HepG2 (cell line): ENCODE results near the gene EHD4. TPM values are rescaled to one million over a fixed set of nuclear protein-coding genes. Genes with fewer than 3 reads are reported as not detected.
A peak's percentile ranks its signal among the peaks of the same experiment; 100 is the strongest.

ENCODE experiments used
- CBX5 ChIP-seq: sonication (generic); formaldehyde crosslinking; IDR thresholded peaks from 2 replicates; pipeline ENCODE4 v1.4.0; 2020; ENCODE audit warnings: missing genetic modification reagents, borderline replicate concordance
- CTCF ChIP-seq: sonication (generic); formaldehyde crosslinking; IDR thresholded peaks from 2 replicates; pipeline ENCODE4 v1.5.0; 2020; ENCODE audit warnings: mild to moderate bottlenecking, missing genetic modification reagents, moderate library complexity
- EZH2 ChIP-seq: conservative IDR thresholded peaks from 2 replicates; pipeline ENCODE4 v1.6.1; 2012; ENCODE audit warnings: mild to moderate bottlenecking, low read depth, low read length, moderate library complexity
- GMEB2 ChIP-seq: IDR thresholded peaks from 2 replicates; pipeline ENCODE4 v1.6.1; 2016; ENCODE audit warnings: missing biosample characterization, missing genetic modification reagents, low read depth
- GTF3A ChIP-seq: sonication (generic); formaldehyde crosslinking; conservative IDR thresholded peaks from 2 replicates; pipeline ENCODE4 v1.4.0; 2020; ENCODE audit warnings: mild to moderate bottlenecking, missing genetic modification reagents
- HNF4A ChIP-seq: sonication (generic); formaldehyde crosslinking; IDR thresholded peaks from 2 replicates; pipeline ENCODE4 v1.4.0; 2020; ENCODE audit warnings: missing genetic modification reagents
- HOMEZ ChIP-seq: IDR thresholded peaks from 2 replicates; pipeline ENCODE4 v1.6.1; 2016; ENCODE audit warnings: low read depth
- JUN ChIP-seq: sonication (generic); formaldehyde crosslinking; IDR thresholded peaks from 2 replicates; pipeline ENCODE4 v1.4.0; 2020; ENCODE audit warnings: mild to moderate bottlenecking, missing genetic modification reagents
- KAT8 ChIP-seq: IDR thresholded peaks from 2 replicates; pipeline ENCODE4 v1.6.1; 2016; ENCODE audit warnings: missing genetic modification reagents, missing compliant biosample characterization
- KDM2A ChIP-seq: sonication (generic); formaldehyde crosslinking; IDR thresholded peaks from 2 replicates; pipeline ENCODE4 v1.4.0; 2020; ENCODE audit warnings: low read depth, missing genetic modification reagents, borderline replicate concordance
- MYNN ChIP-seq: sonication (generic); formaldehyde crosslinking; IDR thresholded peaks from 2 replicates; pipeline ENCODE4 v1.4.0; 2020; ENCODE audit warnings: mild to moderate bottlenecking, low read depth, missing genetic modification reagents
- NCOA2 ChIP-seq: sonication (generic); formaldehyde crosslinking; IDR thresholded peaks from 2 replicates; pipeline ENCODE4 v1.8.0; 2022; ENCODE audit warnings: inconsistent platforms
- NFYB ChIP-seq: sonication (generic); formaldehyde crosslinking; IDR thresholded peaks from 2 replicates; pipeline ENCODE4 v1.4.0; 2020; ENCODE audit warnings: missing genetic modification reagents
- PTBP1 ChIP-seq: fragments of 200-400 bp; formaldehyde crosslinking; IDR thresholded peaks from 2 replicates; pipeline ENCODE4 v1.6.1; 2018; ENCODE audit warnings: low read length, low read depth; ENCODE audit not compliant: poor library complexity, severe bottlenecking
- SMARCE1 ChIP-seq: fragments of 450-650 bp; IDR thresholded peaks from 2 replicates; pipeline ENCODE4 v1.6.1; 2017; ENCODE audit warnings: borderline replicate concordance
- SNAI1 ChIP-seq: sonication (generic); formaldehyde crosslinking; IDR thresholded peaks from 2 replicates; pipeline ENCODE4 v1.5.0; 2020; ENCODE audit warnings: mild to moderate bottlenecking, missing genetic modification reagents, borderline replicate concordance
- SRF ChIP-seq: IDR thresholded peaks from 2 replicates; pipeline ENCODE4 v1.6.1; 2011; ENCODE audit warnings: mild to moderate bottlenecking, low read depth, low read length, moderate library complexity
- ZBTB43 ChIP-seq: sonication (generic); formaldehyde crosslinking; conservative IDR thresholded peaks from 2 replicates; pipeline ENCODE4 v1.4.0; 2020; ENCODE audit warnings: missing genetic modification reagents
- ZBTB44 ChIP-seq: sonication (generic); formaldehyde crosslinking; IDR thresholded peaks from 2 replicates; pipeline ENCODE4 v1.4.0; 2020; ENCODE audit warnings: missing genetic modification reagents
- ZMYM3 ChIP-seq: sonication (generic); formaldehyde crosslinking; IDR thresholded peaks from 2 replicates; pipeline ENCODE4 v1.5.1; 2020; ENCODE audit warnings: mild to moderate bottlenecking, missing genetic modification reagents
- ZNF225 ChIP-seq: sonication (generic); formaldehyde crosslinking; IDR thresholded peaks from 2 replicates; pipeline ENCODE4 v1.4.0; 2020; ENCODE audit warnings: mild to moderate bottlenecking, missing genetic modification reagents
- ZNF674 ChIP-seq: sonication (generic); formaldehyde crosslinking; IDR thresholded peaks from 2 replicates; pipeline ENCODE4 v1.5.0; 2020; ENCODE audit warnings: low read depth, mild to moderate bottlenecking, missing genetic modification reagents
- ZNF891 ChIP-seq: sonication (generic); formaldehyde crosslinking; IDR thresholded peaks from 2 replicates; pipeline ENCODE4 v1.5.0; 2020; ENCODE audit warnings: mild to moderate bottlenecking, missing genetic modification reagents
- polyA plus RNA-seq, 8 experiments: library from polyadenylated mRNA; depleted of rRNA in 3 of 8; stranded (reverse) in 7 of 8; unstranded in 1 of 8; fragments of >200 nt; fragmentation: Illumina TruSeq in 4 of 8; extraction: Trizol in 4 of 8; gene quantifications; 2 replicates each; pipeline versions ENCODE4 v1.2.1 to v1.2.3, GENCODE V29; 2011 to 2016; ENCODE audit warnings: low read depth in 4 of 8, missing spikeins in 1 of 8, mixed read lengths in 1 of 8; ENCODE audit not compliant: insufficient read depth in 1 of 8
- total RNA-seq, 5 experiments: library from RNA; depleted of rRNA; stranded (reverse); fragments of >200 nt; fragmentation: Illumina TruSeq; extraction: Trizol; gene quantifications; 2 replicates each; pipeline ENCODE4 v1.2.3, GENCODE V29; 2016; ENCODE audit warnings: low read depth in 1 of 5

Gene EHD4
- total and polyA plus RNA-seq, 2 of the 13 experiments (the other 11 are each of a cell fraction or from before 2014, with no cell fraction given) = 3.1 to 4.8 TPM

GRCh38 chr15:41860049-41860828 is 112.1 kb downstream of the EHD4 start (continued):
- TF ChIP-seq KDM2A (CRISPR knock-in tag) (peak; percentile 34; the same call in 1 of the 2 replicates), HNF4A (CRISPR knock-in tag) (peak; percentile 43; the same call in 1 of the 2 replicates), SRF (no peak), EZH2 (0 out of 2 replicates have a peak, but pooled peaks have one; percentile 70), ZNF891 (CRISPR knock-in tag) (no peak), SMARCE1 (no peak), ZMYM3 (peak; percentile 61; the same call in 1 of the 2 replicates), MYNN (CRISPR knock-in tag) (no peak), ZNF674 (no peak), ZNF225 (no peak), GMEB2 (no peak), ZBTB43 (no peak), HOMEZ (CRISPR knock-in tag) (peak; percentile 52; the same call in 1 of the 2 replicates), ZBTB44 (no peak), CBX5 (CRISPR knock-in tag) (no peak), NFYB (no peak), JUN (CRISPR knock-in tag) (no peak), KAT8 (no peak), PTBP1 (no peak), SNAI1 (CRISPR knock-in tag) (no peak), CTCF (CRISPR knock-in tag) (peak; percentile 81), GTF3A (CRISPR knock-in tag) (no peak), NCOA2 (CRISPR knock-in tag) (no peak)
